ENCODE results near the gene NEU2. TPM values are rescaled to one million over a fixed set of nuclear protein-coding genes. Genes with fewer than 3 reads are reported as not detected.

The NEU2 gene
- total RNA-seq, 1 experiment from 2014 or later = not detected

GRCh38 chr2:233021771-233022170 is 10.7 kb upstream of the NEU2 start:
- ChIA-PET CTCF (interaction anchor here (0.6 kb wide), 1 partner anchor 137 kb away, joined by 6 read pairs; no protein-coding TSS in a partner anchor), POLR2A (ENCODE audit: unreplicated experiment) (no interaction called here)
- Histone ChIP-seq H3K79me2 (ENCODE audit: low read depth) (no peaks in the 10 kb centered on the region), H3K4me2 (no peak overlapping the region), H4K20me1 (ENCODE audit: insufficient read depth) (no peaks in the 10 kb centered on the region), H3K4me1 (replicated peaks; ENCODE audit: insufficient read depth) (peaks cover 36% of the 10 kb centered on the region), H3K9me2 (ENCODE audit: insufficient read depth) (no peaks in the 10 kb centered on the region), H3K36me3 (ENCODE audit: low read depth) (no peaks in the 10 kb centered on the region), H3F3A (ENCODE audit: insufficient read depth, low read depth) (peaks cover 30% of the 10 kb centered on the region), H3K4me3 (no peak overlapping the region), H3K27me3 (ENCODE audit: insufficient read depth, low read depth) (no peaks in the 10 kb centered on the region), H2AFZ (no peak overlapping the region), H3K27ac (0 out of 2 replicates have a peak overlapping the region, but pooled peaks have one; percentile 16), H3K9me3 (ENCODE audit: insufficient read depth, low read depth) (peaks cover 2% of the 10 kb centered on the region; the same call in 1 of the 2 replicates)
- DNase-seq = peak in 1 of 2 experiments; percentile 24
- intact Hi-C loops (cut with micrococcal nuclease; ENCODE audit: unreplicated experiment) = loop anchor here (1.0 kb wide), 3 partner anchors 28 to 165 kb away; no protein-coding TSS in a partner anchor
- no peak for TF ChIP-seq CTCF (conservative IDR thresholded peaks at IDR 0.05)
- no peak for TF ChIP-seq EZH2 (IDR thresholded peaks at IDR 0.05; ENCODE audit: low read depth)
- BruUV-seq (replicated peaks) = no TSS peak

DNA sequence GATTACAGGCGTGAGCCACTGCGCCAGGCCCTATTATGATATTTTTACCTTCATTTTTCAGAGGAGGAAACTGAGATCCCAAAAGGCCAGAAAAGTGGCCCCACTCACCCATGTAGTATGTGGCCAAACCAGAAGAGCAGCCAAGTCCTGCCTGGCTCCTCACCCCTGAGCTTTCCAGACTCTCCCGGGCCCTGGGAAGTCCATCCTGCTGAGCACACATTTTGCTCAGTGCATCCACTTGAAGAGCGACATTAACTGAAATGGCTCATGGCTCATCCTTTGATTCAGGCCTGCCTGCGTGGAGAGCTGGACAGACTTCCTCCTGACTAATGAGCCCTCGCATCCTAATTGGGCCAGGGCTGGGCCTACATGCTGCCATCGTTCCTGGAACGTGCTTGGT is 9.9 kb upstream of the NEU2 start:
- ChIA-PET CTCF (interaction anchor here (0.5 kb wide), 1 partner anchor 144 kb away, joined by 4 read pairs; no protein-coding TSS in a partner anchor), POLR2A (ENCODE audit: unreplicated experiment) (no interaction called here)
- no peak overlapping the region for H2AFZ ChIP-seq
- H3K27me3 ChIP-seq (ENCODE audit: insufficient read depth, low read depth) = no peaks in the 10 kb centered on the region
- peak overlapping the region; percentile 16 for H3K27ac ChIP-seq
- H3K36me3 ChIP-seq (ENCODE audit: low read depth) = no peaks in the 10 kb centered on the region
- BruUV-seq (replicated peaks) = no TSS peak
- no peak overlapping the region for H3K4me3 ChIP-seq
- peaks cover 2% of the 10 kb centered on the region; the same call in 1 of the 2 replicates for H3K9me3 ChIP-seq (ENCODE audit: insufficient read depth, low read depth)
- peaks cover 44% of the 10 kb centered on the region for H3K4me1 ChIP-seq (replicated peaks; ENCODE audit: insufficient read depth)
- H3K9me2 ChIP-seq (ENCODE audit: insufficient read depth) = no peaks in the 10 kb centered on the region
- H3K79me2 ChIP-seq (ENCODE audit: low read depth) = no peaks in the 10 kb centered on the region
- intact Hi-C loops (cut with micrococcal nuclease; ENCODE audit: unreplicated experiment) = loop anchor here (1.0 kb wide), 3 partner anchors 27 to 166 kb away; no protein-coding TSS in a partner anchor
- TF ChIP-seq CTCF (conservative IDR thresholded peaks at IDR 0.05) (no peak), EZH2 (IDR thresholded peaks at IDR 0.05; ENCODE audit: low read depth) (no peak)
- peak overlapping the region; percentile 10; the same call in 1 of the 2 replicates for H3K4me2 ChIP-seq
- peak; percentile 87 for DNase-seq
- no peaks in the 10 kb centered on the region for H4K20me1 ChIP-seq (ENCODE audit: insufficient read depth)
- peaks cover 38% of the 10 kb centered on the region for H3F3A ChIP-seq (ENCODE audit: insufficient read depth, low read depth)

DNA sequence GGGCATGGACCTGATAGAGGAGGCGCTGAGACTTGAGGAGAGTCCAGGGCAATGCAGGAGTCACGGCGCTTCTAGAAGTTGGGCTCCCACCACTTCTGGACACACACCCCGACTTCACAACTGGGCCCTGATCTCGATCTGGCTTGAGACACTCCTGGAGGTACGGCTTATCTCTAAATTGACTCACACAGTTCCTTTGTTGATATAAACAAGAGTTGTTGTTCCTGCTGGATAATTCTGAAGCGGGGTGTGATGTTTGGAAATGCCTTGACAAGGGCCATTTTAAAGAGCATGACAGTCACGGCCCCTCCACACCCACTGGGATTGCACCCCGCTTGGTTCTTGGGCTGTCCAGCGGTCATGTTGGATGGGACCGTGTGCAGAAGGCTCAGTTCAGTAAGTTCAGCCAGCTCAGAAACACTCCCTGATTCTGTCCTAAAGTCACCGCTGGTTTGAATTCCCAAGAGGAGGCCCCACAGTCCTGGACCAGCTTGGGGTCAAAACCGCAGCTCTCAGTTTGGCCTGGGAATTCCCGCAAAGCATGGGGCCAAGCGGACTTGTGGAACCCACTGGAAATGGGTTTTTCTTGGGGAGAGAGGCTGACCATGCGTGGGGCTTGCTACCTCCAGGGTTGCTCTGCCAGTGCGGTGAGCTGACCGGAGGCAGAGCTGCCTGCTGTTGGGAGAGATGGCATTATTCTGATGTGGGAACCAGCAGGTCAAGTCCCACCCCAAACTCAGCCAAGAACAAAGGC is 9.3 kb upstream of the NEU2 start:
- Histone ChIP-seq H3K9me3 (ENCODE audit: insufficient read depth, low read depth) (peaks cover 2% of the 10 kb centered on the region; the same call in 1 of the 2 replicates), H3K27ac (peak overlapping the region; percentile 16), H3F3A (ENCODE audit: insufficient read depth, low read depth) (peaks cover 44% of the 10 kb centered on the region), H3K4me1 (replicated peaks; ENCODE audit: insufficient read depth) (peaks cover 45% of the 10 kb centered on the region), H3K79me2 (ENCODE audit: low read depth) (no peaks in the 10 kb centered on the region), H3K9me2 (ENCODE audit: insufficient read depth) (no peaks in the 10 kb centered on the region), H3K4me3 (no peak overlapping the region), H4K20me1 (ENCODE audit: insufficient read depth) (no peaks in the 10 kb centered on the region), H3K4me2 (peak overlapping the region; percentile 10; the same call in 1 of the 2 replicates), H2AFZ (no peak overlapping the region), H3K36me3 (ENCODE audit: low read depth) (no peaks in the 10 kb centered on the region), H3K27me3 (ENCODE audit: insufficient read depth, low read depth) (no peaks in the 10 kb centered on the region)
- TF ChIP-seq CTCF (conservative IDR thresholded peaks at IDR 0.05) (no peak), EZH2 (IDR thresholded peaks at IDR 0.05; ENCODE audit: low read depth) (no peak)
- peak; percentile 23 to 54 for DNase-seq
- CTCF ChIA-PET = interaction anchor here (0.6 kb wide), 1 partner anchor 43 kb away, joined by 4 read pairs; no protein-coding TSS in a partner anchor
- intact Hi-C loops (cut with micrococcal nuclease; ENCODE audit: unreplicated experiment) = no loop called here
- BruUV-seq (replicated peaks) = TSS peak; percentile 57
- POLR2A ChIA-PET (ENCODE audit: unreplicated experiment) = no interaction called here
